H9 (cell line): Measurements from ENCODE around the gene SEMA4A. TPM values are rescaled to one million over a fixed set of nuclear protein-coding genes. Genes with fewer than 3 reads are reported as not detected.

Experiments used
- DNase-seq: peaks from one replicate; pipeline ENCODE4 v3.0.0-alpha.2; 2017
- H2AFZ ChIP-seq: one replicate; pipeline ENCODE4 v1.6.1; 2013; ENCODE audit warnings: mild to moderate bottlenecking, low read length, control low read depth, moderate library complexity
- H2AK5ac ChIP-seq: 2 replicates; pipeline ENCODE4 v1.6.1; 2013; ENCODE audit warnings: low read length, control low read depth, mixed read lengths; ENCODE audit not compliant: insufficient read length
- H2BK120ac ChIP-seq: one replicate; pipeline ENCODE4 v1.6.1; 2013; ENCODE audit warnings: low read depth, mild to moderate bottlenecking, low read length, control low read depth, inconsistent platforms; ENCODE audit not compliant: poor library complexity, severe bottlenecking
- H2BK12ac ChIP-seq: 2 replicates; pipeline ENCODE4 v1.6.1; 2013; ENCODE audit warnings: low read length, control low read depth, mixed read lengths, low read depth; ENCODE audit not compliant: insufficient read length
- H2BK15ac ChIP-seq: 2 replicates; pipeline ENCODE4 v1.6.1; 2013; ENCODE audit warnings: low read depth, low read length, control low read depth
- H2BK20ac ChIP-seq: one replicate; pipeline ENCODE4 v1.6.1; 2013; ENCODE audit warnings: low read depth, mild to moderate bottlenecking, low read length, control low read depth, inconsistent platforms; ENCODE audit not compliant: poor library complexity, severe bottlenecking
- H2BK5ac ChIP-seq: 2 replicates; pipeline ENCODE4 v1.6.1; 2013; ENCODE audit warnings: low read length, control low read depth, mixed read lengths; ENCODE audit not compliant: insufficient read length
- H3K14ac ChIP-seq: 2 replicates; pipeline ENCODE4 v1.6.1; 2013; ENCODE audit warnings: low read length, control low read depth; ENCODE audit not compliant: insufficient read depth
- H3K18ac ChIP-seq: 2 replicates; pipeline ENCODE4 v1.6.1; 2013; ENCODE audit warnings: low read depth, mild to moderate bottlenecking, mixed read lengths, low read length, control low read depth; ENCODE audit not compliant: insufficient read length
- H3K23ac ChIP-seq: 2 replicates; pipeline ENCODE4 v1.6.1; 2013; ENCODE audit warnings: low read length, control low read depth, mixed read lengths, low read depth; ENCODE audit not compliant: insufficient read length
- H3K23me2 ChIP-seq: 2 replicates; pipeline ENCODE4 v1.6.1; 2013; ENCODE audit warnings: low read depth, mild to moderate bottlenecking, mixed read lengths, low read length, control low read depth; ENCODE audit not compliant: insufficient read length, poor library complexity, severe bottlenecking
- H3K27ac ChIP-seq: 2 replicates; pipeline ENCODE4 v1.5.1; 2013; ENCODE audit warnings: low read length, control low read depth, mixed read lengths, low read depth; ENCODE audit not compliant: insufficient read length
- H3K27me3 ChIP-seq: 2 replicates; pipeline ENCODE4 v1.6.1; 2013; ENCODE audit warnings: low read length, control low read depth, inconsistent platforms; ENCODE audit not compliant: insufficient read depth
- H3K4ac ChIP-seq: 2 replicates; pipeline ENCODE4 v1.6.1; 2013; ENCODE audit warnings: low read depth, mild to moderate bottlenecking, control low read depth, inconsistent platforms, low read length, moderate library complexity
- H3K4me1 ChIP-seq: 2 replicates; pipeline ENCODE4 v1.6.1; 2013; ENCODE audit warnings: low read length, control low read depth, inconsistent platforms; ENCODE audit not compliant: insufficient read depth
- H3K4me2 ChIP-seq: 2 replicates; pipeline ENCODE4 v1.6.1; 2013; ENCODE audit warnings: low read length, control low read depth, mixed read lengths; ENCODE audit not compliant: insufficient read length, insufficient read depth
- H3K56ac ChIP-seq: 2 replicates; pipeline ENCODE4 v1.6.1; 2013; ENCODE audit warnings: low read depth, mild to moderate bottlenecking, mixed read lengths, low read length, control low read depth; ENCODE audit not compliant: insufficient read length
- H3K79me1 ChIP-seq: 2 replicates; pipeline ENCODE4 v1.6.1; 2013; ENCODE audit warnings: low read depth, mild to moderate bottlenecking, moderate library complexity, low read length, control low read depth, inconsistent platforms; ENCODE audit not compliant: insufficient read depth, poor library complexity, severe bottlenecking
- H3K79me2 ChIP-seq: 2 replicates; pipeline ENCODE4 v1.6.1; 2013; ENCODE audit warnings: low read length, control low read depth, inconsistent platforms; ENCODE audit not compliant: insufficient read depth
- H3K9ac ChIP-seq: 2 replicates; pipeline ENCODE4 v1.6.1; 2013; ENCODE audit warnings: low read length, control low read depth, mixed read lengths; ENCODE audit not compliant: insufficient read length; ENCODE audit errors: extremely low read depth
- H3K9me3 ChIP-seq: one replicate; pipeline ENCODE4 v1.6.1; 2013; ENCODE audit warnings: low read depth, low read length, inconsistent platforms; ENCODE audit not compliant: control insufficient read depth
- H3T11ph ChIP-seq: one replicate; pipeline ENCODE4 v1.6.1; 2013; ENCODE audit warnings: mild to moderate bottlenecking, low read length, control low read depth, inconsistent platforms
- H4K20me1 ChIP-seq: one replicate; pipeline ENCODE4 v1.6.1; 2013; ENCODE audit not compliant: control insufficient read depth, insufficient read length, insufficient read depth
- H4K5ac ChIP-seq: 2 replicates; pipeline ENCODE4 v1.6.1; 2013; ENCODE audit warnings: low read depth, mild to moderate bottlenecking, mixed read lengths, low read length, control low read depth; ENCODE audit not compliant: insufficient read length
- H4K8ac ChIP-seq: replicated peaks from 2 replicates; pipeline ENCODE4 v1.6.1; 2013; ENCODE audit warnings: low read length, control low read depth, mixed read lengths, low read depth; ENCODE audit not compliant: insufficient read length
- H4K91ac ChIP-seq: 2 replicates; pipeline ENCODE4 v1.6.1; 2013; ENCODE audit warnings: low read depth, mild to moderate bottlenecking, moderate library complexity, mixed read lengths, low read length, control low read depth; ENCODE audit not compliant: insufficient read length
- H3K27ac Mint-ChIP-seq, 3 experiments: 2 replicates in 2 of 3; 3 replicates in 1 of 3; pipeline ENCODE4 v1.8.0; 2020 to 2021; ENCODE audit warnings: mixed read lengths in 3 of 3, mild to moderate bottlenecking in 1 of 3, moderate library complexity in 1 of 3
- H3K27me3 Mint-ChIP-seq: 2 replicates; pipeline ENCODE4 v1.8.0; 2021; ENCODE audit warnings: low read depth, mild to moderate bottlenecking, moderate library complexity, mixed read lengths
- H3K36me3 Mint-ChIP-seq, 3 experiments: 2 replicates in 2 of 3; 3 replicates in 1 of 3; pipeline ENCODE4 v1.8.0; 2020 to 2021; ENCODE audit warnings: low read depth in 3 of 3, mixed read lengths in 3 of 3; ENCODE audit not compliant: insufficient read depth in 1 of 3
- H3K4me1 Mint-ChIP-seq, 2 experiments: 2 replicates each; pipeline ENCODE4 v1.8.0; 2020; ENCODE audit warnings: mixed read lengths in 2 of 2
- H3K4me3 Mint-ChIP-seq, 2 experiments: 2 replicates in 1 of 2; 3 replicates in 1 of 2; pipeline ENCODE4 v1.8.0; 2020 to 2021; ENCODE audit warnings: mild to moderate bottlenecking in 2 of 2, mixed read lengths in 2 of 2, moderate library complexity in 1 of 2
- H3K9me3 Mint-ChIP-seq, 2 experiments: 2 replicates in 1 of 2; 3 replicates in 1 of 2; pipeline ENCODE4 v1.8.0; 2020; ENCODE audit warnings: mild to moderate bottlenecking in 2 of 2, mixed read lengths in 2 of 2, moderate library complexity in 1 of 2
- WGBS: extraction: QIAGEN DNeasy Blood & Tissue Kit; methylation state at CpG from one replicate; pipeline ENCODE4 v1.1.7; 2013; ENCODE audit warnings: missing lambda C conversion rate, low lambda C conversion rate, mixed read lengths; ENCODE audit not compliant: insufficient read length; ENCODE audit errors: extremely low coverage; 5-methylcytosine and 5-hydroxymethylcytosine counted together
- total RNA-seq: library from RNA; stranded (reverse); gene quantifications from 2 replicates; pipeline ENCODE4 v1.2.1, GENCODE V29; 2021
- TF ChIP-seq, protein P1 (sequence below): fragments of 200-600 bp; sonication (generic); conservative IDR thresholded peaks from 3 replicates; pipeline ENCODE4 v1.8.0; 2021; ENCODE audit warnings: antibody characterized with exemption, mild to moderate bottlenecking

Gene SEMA4A
- total RNA-seq, 1 experiment from 2014 or later = 11.1 TPM

DNA sequence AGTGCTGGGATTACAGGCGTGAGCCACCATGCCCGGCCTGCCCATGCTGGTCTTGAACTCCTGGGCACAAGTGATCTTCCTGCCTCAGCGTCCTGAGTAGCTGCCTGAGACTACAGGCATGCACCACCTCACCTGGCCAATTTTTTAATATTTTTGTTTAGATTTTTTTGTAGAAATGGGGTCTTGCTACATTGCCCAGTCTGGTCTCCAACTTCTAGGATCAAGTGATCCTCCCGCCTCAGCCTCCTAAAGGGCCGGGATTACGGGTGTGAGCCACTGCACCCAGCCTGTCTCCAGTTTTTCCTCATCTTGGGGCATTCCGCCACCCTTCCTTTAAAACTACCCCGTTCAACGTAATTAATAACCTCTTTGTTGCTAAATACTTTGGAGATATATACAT lies 66.8 kb downstream of the SEMA4A start:
- Histone ChIP-seq H3K23me2 (no peaks in the 10 kb centered on the region), H4K20me1 (peaks cover 2% of the 10 kb centered on the region), H3K4me1 (no peaks in the 10 kb centered on the region), H3K14ac (no peak overlapping the region), H3K4me2 (no peak overlapping the region), H2BK120ac (no peak overlapping the region), H3K4ac (no peak overlapping the region), H3K27ac (no peak overlapping the region), H2AK5ac (no peak overlapping the region), H2BK5ac (no peak overlapping the region), H3K9me3 (no peaks in the 10 kb centered on the region), H3K9ac (no peak overlapping the region), H4K91ac (no peak overlapping the region), H3K79me1 (no peaks in the 10 kb centered on the region), H3K27me3 (no peaks in the 10 kb centered on the region), H3T11ph (no peak overlapping the region), H3K23ac (no peak overlapping the region), H2BK15ac (no peak overlapping the region), H3K18ac (no peak overlapping the region), H2BK20ac (no peak overlapping the region), H2BK12ac (no peak overlapping the region), H3K79me2 (no peaks in the 10 kb centered on the region), H4K8ac (no peak overlapping the region), H3K56ac (no peak overlapping the region), H2AFZ (no peak overlapping the region), H4K5ac (no peak overlapping the region)
- Mint-ChIP-seq H3K27ac (no peak overlapping the region), H3K9me3 (no peaks in the 10 kb centered on the region; a peak in 1 of 5 replicates), H3K27me3 (no peaks in the 10 kb centered on the region), H3K36me3 (peaks cover 27 to 66% (median 60%) of the 10 kb centered on the region in 3 experiments), H3K4me3 (no peak overlapping the region), H3K4me1 (peaks cover 1 to 3% of the 10 kb centered on the region in 2 experiments)
- TF ChIP-seq, protein P1, sequence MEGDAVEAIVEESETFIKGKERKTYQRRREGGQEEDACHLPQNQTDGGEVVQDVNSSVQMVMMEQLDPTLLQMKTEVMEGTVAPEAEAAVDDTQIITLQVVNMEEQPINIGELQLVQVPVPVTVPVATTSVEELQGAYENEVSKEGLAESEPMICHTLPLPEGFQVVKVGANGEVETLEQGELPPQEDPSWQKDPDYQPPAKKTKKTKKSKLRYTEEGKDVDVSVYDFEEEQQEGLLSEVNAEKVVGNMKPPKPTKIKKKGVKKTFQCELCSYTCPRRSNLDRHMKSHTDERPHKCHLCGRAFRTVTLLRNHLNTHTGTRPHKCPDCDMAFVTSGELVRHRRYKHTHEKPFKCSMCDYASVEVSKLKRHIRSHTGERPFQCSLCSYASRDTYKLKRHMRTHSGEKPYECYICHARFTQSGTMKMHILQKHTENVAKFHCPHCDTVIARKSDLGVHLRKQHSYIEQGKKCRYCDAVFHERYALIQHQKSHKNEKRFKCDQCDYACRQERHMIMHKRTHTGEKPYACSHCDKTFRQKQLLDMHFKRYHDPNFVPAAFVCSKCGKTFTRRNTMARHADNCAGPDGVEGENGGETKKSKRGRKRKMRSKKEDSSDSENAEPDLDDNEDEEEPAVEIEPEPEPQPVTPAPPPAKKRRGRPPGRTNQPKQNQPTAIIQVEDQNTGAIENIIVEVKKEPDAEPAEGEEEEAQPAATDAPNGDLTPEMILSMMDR = no peak
- DNase-seq = no peak
- no CpG with 5 or more reads among the region's 9 CpGs for WGBS
